ENCODE results near the gene PRKCE. TPM values are rescaled to one million over a fixed set of nuclear protein-coding genes. Genes with fewer than 3 reads are reported as not detected.

The PRKCE gene
- polyA plus RNA-seq, 1 experiment = 16.7 TPM

DNA sequence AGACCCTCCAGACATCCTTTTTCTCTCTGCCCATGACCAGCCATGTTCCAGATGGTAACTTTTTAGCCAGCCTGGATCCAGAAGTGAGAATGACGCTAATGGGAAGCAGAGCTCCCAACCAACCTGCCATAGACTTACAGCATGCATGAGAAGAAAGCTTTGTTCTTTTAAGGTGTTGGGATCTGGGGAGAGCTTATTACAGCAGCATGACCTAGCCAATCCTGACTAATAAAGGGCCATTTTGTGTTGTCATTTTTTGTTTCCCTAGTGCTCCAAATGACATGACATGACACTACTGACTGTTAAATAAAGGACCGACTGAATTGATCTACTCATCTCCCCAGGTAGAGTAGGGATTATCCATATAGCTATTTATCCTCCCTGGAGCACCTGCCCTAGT is 5.2 kb upstream of the PRKCE start:
- H3K27me3 ChIP-seq (ENCODE audit: control insufficient read depth, insufficient read depth, low read length) = peaks cover 8% of the 10 kb centered on the region
- no peak overlapping the region for H3K4me3 ChIP-seq (ENCODE audit: low read depth, low read length)
- no peak for TF ChIP-seq CTCF (IDR thresholded peaks at IDR 0.05; ENCODE audit: low read depth, low read length)
- H3K27ac ChIP-seq (ENCODE audit: low read depth, low read length) = no peak overlapping the region
- no peak for DNase-seq (ENCODE audit: low read depth, low spot score)
- no peaks in the 10 kb centered on the region for H3K9me3 ChIP-seq (ENCODE audit: control insufficient read depth, insufficient read depth, low read length)
- CTCF ChIA-PET = interaction anchor here (1.4 to 2.7 kb wide), 3 partner anchors 133 to 347 kb away, joined by 3 to 12 read pairs (median 5); no protein-coding TSS in a partner anchor
- POLR2A ChIA-PET = no interaction called here

- Histone ChIP-seq H3K27me3 (ENCODE audit: control insufficient read depth, insufficient read depth, low read length) (peaks cover 6% of the 10 kb centered on the region), H3K9me3 (ENCODE audit: control insufficient read depth, insufficient read depth, low read length) (no peaks in the 10 kb centered on the region; the same call in 1 of the 2 replicates), H3K27ac (ENCODE audit: low read depth, low read length) (no peak overlapping the region), H3K4me3 (ENCODE audit: low read depth, low read length) (no peak overlapping the region)
- ChIA-PET POLR2A (no interaction called here), CTCF (interaction anchor here (1.7 to 2.7 kb wide), 2 partner anchors 131 to 289 kb away, joined by 5 to 12 read pairs; no protein-coding TSS in a partner anchor)
- no peak for DNase-seq (ENCODE audit: low read depth, low spot score)
- no peak for TF ChIP-seq CTCF (IDR thresholded peaks at IDR 0.05; ENCODE audit: low read depth, low read length)
Measured at GRCh38 chr2:45647356-45647755, 4.1 kb upstream of the PRKCE start.

GRCh38 chr2:45647986-45648520 is 3.4 kb upstream of the PRKCE start:
- TF ChIP-seq CTCF (IDR thresholded peaks at IDR 0.05; ENCODE audit: low read depth, low read length) = no peak
- no peak overlapping the region for H3K4me3 ChIP-seq (ENCODE audit: low read depth, low read length)
- DNase-seq (ENCODE audit: low read depth, low spot score) = no peak
- ChIA-PET CTCF (interaction anchor here (0.6 to 2.7 kb wide), 2 partner anchors 288 to 289 kb away, joined by 3 to 12 read pairs; no protein-coding TSS in a partner anchor), POLR2A (no interaction called here)
- no peaks in the 10 kb centered on the region; the same call in 1 of the 2 replicates for H3K9me3 ChIP-seq (ENCODE audit: control insufficient read depth, insufficient read depth, low read length)
- no peaks in the 10 kb centered on the region for H3K27me3 ChIP-seq (ENCODE audit: control insufficient read depth, insufficient read depth, low read length)
- no peak overlapping the region for H3K27ac ChIP-seq (ENCODE audit: low read depth, low read length)

DNA sequence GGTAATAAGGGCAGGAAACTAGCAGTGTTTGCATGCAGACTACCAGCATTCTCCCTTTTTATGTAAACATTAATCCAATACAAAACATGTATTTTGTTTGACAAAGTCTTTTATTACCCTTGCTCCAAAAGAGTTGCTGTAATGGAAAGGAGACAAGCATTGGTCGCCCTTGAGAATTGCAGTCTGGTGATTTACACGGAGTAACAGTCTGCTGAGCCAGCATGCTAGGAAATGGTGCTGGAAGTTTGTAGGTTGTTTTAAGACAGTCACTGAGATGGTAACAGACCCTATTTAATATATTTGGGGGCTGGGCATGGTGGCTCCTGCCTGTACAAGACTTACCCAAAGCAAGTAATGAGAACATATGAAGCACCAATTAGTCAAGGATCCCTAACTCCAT is 2.8 kb upstream of the PRKCE start:
- Histone ChIP-seq H3K4me3 (ENCODE audit: low read depth, low read length) (no peak overlapping the region), H3K9me3 (ENCODE audit: control insufficient read depth, insufficient read depth, low read length) (no peaks in the 10 kb centered on the region; the same call in 1 of the 2 replicates), H3K27ac (ENCODE audit: low read depth, low read length) (no peak overlapping the region), H3K27me3 (ENCODE audit: control insufficient read depth, insufficient read depth, low read length) (no peaks in the 10 kb centered on the region)
- TF ChIP-seq CTCF (IDR thresholded peaks at IDR 0.05; ENCODE audit: low read depth, low read length) = no peak
- DNase-seq (ENCODE audit: low read depth, low spot score) = no peak
- CTCF ChIA-PET = interaction anchor here (0.6 kb wide), 1 partner anchor 287 kb away, joined by 3 read pairs; no protein-coding TSS in a partner anchor
- POLR2A ChIA-PET = no interaction called here

DNA sequence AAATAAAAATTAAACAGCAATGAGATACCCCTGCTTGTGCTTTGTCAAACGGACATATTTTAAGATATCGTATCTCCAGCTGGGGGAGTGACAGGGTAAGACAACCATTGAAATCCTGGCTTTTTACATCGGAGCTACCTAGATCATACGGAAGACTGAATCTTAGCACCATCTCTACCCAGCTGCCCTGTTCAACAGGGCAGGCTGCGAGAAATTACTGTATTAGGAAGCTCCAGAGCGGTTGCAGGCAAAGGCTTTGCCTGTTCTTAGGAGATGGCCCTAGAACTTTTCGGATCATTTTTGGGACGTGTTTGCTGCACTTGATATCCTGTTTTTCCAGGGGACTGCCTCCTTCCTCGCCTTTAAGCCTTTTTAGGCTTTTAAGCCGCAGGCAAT is 2.0 kb upstream of the PRKCE start:
- no peak overlapping the region for H3K27ac ChIP-seq (ENCODE audit: low read depth, low read length)
- POLR2A ChIA-PET = interaction anchor here (1.0 kb wide), 1 partner anchor 94 kb away, joined by 4 read pairs; no protein-coding TSS in a partner anchor
- no peak for DNase-seq (ENCODE audit: low read depth, low spot score)
- no peaks in the 10 kb centered on the region for H3K27me3 ChIP-seq (ENCODE audit: control insufficient read depth, insufficient read depth, low read length)
- H3K4me3 ChIP-seq (ENCODE audit: low read depth, low read length) = peak overlapping the region; percentile 78
- no peaks in the 10 kb centered on the region; the same call in 1 of the 2 replicates for H3K9me3 ChIP-seq (ENCODE audit: control insufficient read depth, insufficient read depth, low read length)
- TF ChIP-seq CTCF (IDR thresholded peaks at IDR 0.05; ENCODE audit: low read depth, low read length) = 0 out of 2 replicates have a peak, but pooled peaks have one; percentile 3
- CTCF ChIA-PET = interaction anchor here (0.6 to 1.9 kb wide), 6 partner anchors 10 to 628 kb away, joined by 3 to 15 read pairs (median 4); no protein-coding TSS in a partner anchor
